MM.1S (cell line): ENCODE measurements around the gene EIF4E1B.

Experiments used
- EZH2 ChIP-seq: fragments of 300-600 bp; sonication (generic); optimal IDR thresholded peaks from 2 replicates; pipeline ENCODE3; 2017; ENCODE audit warnings: low read depth, mild to moderate bottlenecking, antibody characterized with exemption, low read length, mixed read lengths
- EZH2phosphoT487 ChIP-seq: fragments of 300-600 bp; sonication (generic); IDR thresholded peaks from 2 replicates; pipeline ENCODE4 v1.6.1; 2018; ENCODE audit warnings: antibody characterized with exemption, low read length
- TF ChIP-seq, protein P1 (sequence below): fragments of 300-600 bp; sonication (generic); IDR thresholded peaks from 2 replicates; pipeline ENCODE4 v1.5.1; 2016; ENCODE audit warnings: antibody characterized with exemption, low read length, mixed read lengths

DNA sequence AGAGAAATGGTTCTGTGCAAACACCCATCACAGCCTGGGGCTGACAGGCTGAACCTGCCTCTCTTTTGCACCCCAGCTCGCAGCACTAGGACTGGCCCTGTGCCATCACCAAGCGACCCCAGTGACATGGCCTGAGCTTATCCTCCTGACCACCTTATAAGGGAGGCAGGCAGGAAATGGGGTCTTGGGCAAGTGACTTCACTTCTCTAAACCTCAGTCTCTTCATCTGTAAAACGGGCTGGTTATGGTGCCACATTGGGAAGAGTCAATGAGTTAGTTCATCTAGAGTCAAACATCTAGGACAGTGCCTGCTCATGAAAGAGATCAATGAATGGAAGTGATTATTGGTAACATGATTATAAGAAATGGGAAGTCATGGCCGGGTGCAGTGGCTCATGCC, 6.3 kb upstream of the EIF4E1B start:
- TF ChIP-seq, protein P1, sequence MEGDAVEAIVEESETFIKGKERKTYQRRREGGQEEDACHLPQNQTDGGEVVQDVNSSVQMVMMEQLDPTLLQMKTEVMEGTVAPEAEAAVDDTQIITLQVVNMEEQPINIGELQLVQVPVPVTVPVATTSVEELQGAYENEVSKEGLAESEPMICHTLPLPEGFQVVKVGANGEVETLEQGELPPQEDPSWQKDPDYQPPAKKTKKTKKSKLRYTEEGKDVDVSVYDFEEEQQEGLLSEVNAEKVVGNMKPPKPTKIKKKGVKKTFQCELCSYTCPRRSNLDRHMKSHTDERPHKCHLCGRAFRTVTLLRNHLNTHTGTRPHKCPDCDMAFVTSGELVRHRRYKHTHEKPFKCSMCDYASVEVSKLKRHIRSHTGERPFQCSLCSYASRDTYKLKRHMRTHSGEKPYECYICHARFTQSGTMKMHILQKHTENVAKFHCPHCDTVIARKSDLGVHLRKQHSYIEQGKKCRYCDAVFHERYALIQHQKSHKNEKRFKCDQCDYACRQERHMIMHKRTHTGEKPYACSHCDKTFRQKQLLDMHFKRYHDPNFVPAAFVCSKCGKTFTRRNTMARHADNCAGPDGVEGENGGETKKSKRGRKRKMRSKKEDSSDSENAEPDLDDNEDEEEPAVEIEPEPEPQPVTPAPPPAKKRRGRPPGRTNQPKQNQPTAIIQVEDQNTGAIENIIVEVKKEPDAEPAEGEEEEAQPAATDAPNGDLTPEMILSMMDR: no peak
- no peak for TF ChIP-seq EZH2phosphoT487
- TF ChIP-seq EZH2: no peak
